Fibroblast of skin of right quadriceps (primary cell): ENCODE data around the gene SMAD7.
"Not testable (repeated sequence)": the region's sequence is repeated elsewhere in the genome, so short reads cannot be mapped to it uniquely, and the experiment has no call there.

Experiments
- DNase-seq: peaks from one replicate; pipeline ENCODE4 v3.0.0-alpha.2; 2013

SMAD7 gene

GRCh38 chr18:48874701-48875162 is 76.0 kb downstream of the SMAD7 start:
- DNase-seq: no peak

- DNase-seq: no peak
Observed at GRCh38 chr18:48874233-48874632, 76.5 kb downstream of the SMAD7 start.

- DNase-seq: peak; percentile 59
Observed at GRCh38 chr18:48872234-48873145, 78.3 kb downstream of the SMAD7 start.

- DNase-seq: no peak
Observed at GRCh38 chr18:48871391-48872166, 79.2 kb downstream of the SMAD7 start.

- not testable (repeated sequence) for DNase-seq
Observed at GRCh38 chr18:48870926-48871325, 79.8 kb downstream of the SMAD7 start.
